NCI-H1417 (cell line): ENCODE results near the gene SPATA9.
"Not testable (repeated sequence)": the region's sequence is repeated elsewhere in the genome, so short reads cannot be mapped to it uniquely, and the experiment has no call there.

Source experiments
- DNase-seq, 3 experiments: peaks; one replicate each; lab custom pipeline; 2025; lab: John Stamatoyannopoulos, UW

Gene SPATA9

GRCh38 chr5:95717439-95717838, 34.6 kb upstream of the SPATA9 start:
- DNase-seq = no peak

DNA sequence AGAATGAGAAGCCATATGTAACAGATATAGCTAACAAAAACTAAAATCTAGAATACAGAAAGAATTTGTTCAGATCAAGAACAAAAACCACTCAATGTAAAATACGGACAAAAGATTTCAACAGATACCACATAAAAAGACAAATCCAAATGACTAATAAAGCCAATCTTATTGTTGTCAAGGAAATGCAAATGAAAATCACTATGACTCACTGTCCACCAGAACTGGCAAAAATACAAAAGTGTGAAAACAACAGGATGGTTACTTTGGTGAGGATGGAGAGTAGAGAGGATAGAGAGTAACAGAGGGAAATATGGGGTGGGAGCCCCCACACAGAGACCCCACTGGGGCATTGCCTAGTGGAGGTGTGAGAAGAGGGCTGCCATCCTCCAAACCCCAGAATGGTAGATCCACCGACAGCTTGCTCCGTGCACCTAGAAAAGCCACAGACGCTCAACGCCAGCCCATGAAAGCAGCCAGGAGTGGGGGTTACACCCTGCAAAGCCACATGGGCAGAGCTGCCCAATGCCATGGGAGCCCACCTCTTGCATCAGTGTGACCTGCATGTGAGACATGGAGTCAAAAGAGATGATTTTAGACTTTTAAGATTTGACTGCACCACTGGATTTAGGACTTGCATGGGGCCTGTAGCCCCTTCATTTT, 33.1 kb upstream of the SPATA9 start:
- no peak for DNase-seq

DNA sequence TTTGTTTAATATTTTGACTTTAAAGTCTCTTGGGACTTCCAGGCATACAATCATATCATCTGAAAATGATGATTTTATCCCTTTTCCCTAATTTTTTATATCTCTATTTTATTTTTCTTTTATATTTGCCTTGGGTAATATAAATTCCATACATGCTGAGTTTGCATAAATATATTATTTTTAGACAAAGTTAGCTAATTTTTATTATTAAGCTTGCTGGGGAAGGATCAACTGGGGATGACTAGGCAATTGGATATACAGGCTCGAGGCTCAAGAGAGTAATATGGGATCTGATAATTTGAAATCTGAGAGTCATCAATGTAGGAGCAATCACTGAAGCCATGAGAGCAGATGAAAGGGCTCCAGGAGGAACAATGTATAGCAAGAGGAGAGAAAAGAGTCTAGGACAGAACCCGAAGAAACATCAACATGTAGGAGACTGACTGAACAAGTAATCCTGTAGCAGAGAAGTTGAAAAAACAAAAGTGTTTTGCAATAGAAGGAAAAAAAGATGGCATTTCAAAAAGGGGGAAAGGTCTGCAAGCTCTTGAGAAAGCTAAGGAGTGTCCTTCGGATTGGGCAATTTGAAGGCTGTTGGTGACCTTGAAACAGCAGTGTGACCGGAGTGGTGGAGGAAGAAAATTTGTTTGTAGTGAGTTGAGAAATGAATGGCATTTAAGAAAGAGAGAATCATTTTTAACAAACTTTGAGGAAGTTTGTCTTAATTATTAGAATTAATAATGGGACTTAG, 31.3 kb upstream of the SPATA9 start:
- DNase-seq = no peak

DNA sequence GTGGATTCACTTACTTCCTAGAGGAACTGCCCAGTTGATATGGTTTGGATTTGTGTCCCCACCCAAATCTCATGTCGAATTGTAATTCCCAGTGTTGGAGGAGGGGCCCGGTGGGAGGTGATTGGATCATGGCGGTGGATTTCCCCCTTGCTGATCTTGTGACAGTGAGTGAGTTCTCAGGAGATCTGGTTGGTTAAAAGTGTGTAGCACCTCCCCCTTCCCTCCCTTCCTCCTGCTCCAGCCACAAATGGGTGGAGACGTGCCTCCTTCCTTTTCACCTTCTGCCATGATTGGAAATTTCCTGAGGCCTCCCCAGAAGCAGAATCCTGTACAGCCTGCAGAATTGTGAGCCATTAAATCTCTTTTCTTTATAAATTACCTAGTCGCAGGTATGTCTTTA, 30.5 kb upstream of the SPATA9 start:
- not testable (repeated sequence) for DNase-seq

- peak in 2 of 3 experiments; percentile 4 to 33 for DNase-seq
These were observed 29.7 kb upstream of the SPATA9 start for GRCh38 chr5:95712347-95712958.

DNA sequence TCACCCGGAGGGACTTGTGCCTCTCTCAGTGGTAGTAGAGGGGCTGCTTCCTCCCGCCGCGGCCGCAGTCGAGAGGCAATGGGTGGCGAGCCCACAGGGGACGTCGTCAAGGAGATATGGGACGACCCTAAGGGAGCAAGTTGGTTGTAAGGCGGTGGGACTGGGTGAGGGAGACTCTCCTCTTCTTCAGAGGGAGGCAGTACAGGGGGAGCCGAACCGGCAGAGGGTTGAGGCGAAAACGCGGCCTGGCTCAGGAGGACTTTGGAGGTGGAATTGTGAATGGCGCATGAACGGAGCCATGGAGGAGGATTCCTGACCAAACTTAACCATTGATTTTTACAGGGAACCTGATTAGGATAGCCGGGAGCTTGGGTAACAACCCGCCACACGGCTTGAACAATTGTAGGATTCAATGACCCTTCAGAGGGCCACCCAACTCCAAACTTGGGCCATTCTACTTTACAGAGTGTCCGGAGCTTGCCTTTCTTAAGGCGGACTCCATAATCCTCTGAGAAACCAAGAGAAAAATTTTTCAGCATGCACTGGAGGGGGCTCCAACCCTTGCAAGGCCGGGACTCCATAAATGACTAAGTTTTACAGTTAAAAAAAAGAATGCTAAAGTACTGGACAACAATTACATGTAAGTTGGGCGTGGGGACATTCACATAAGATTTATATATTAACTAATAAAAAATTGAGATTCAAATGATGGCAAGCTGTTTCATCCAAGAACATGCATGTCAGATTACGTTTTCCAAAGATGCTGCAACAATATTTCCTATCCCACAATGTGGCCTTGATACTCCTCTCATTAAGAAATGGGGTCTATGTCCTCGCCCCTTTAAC, 28.9 kb upstream of the SPATA9 start:
- DNase-seq = no peak

DNA sequence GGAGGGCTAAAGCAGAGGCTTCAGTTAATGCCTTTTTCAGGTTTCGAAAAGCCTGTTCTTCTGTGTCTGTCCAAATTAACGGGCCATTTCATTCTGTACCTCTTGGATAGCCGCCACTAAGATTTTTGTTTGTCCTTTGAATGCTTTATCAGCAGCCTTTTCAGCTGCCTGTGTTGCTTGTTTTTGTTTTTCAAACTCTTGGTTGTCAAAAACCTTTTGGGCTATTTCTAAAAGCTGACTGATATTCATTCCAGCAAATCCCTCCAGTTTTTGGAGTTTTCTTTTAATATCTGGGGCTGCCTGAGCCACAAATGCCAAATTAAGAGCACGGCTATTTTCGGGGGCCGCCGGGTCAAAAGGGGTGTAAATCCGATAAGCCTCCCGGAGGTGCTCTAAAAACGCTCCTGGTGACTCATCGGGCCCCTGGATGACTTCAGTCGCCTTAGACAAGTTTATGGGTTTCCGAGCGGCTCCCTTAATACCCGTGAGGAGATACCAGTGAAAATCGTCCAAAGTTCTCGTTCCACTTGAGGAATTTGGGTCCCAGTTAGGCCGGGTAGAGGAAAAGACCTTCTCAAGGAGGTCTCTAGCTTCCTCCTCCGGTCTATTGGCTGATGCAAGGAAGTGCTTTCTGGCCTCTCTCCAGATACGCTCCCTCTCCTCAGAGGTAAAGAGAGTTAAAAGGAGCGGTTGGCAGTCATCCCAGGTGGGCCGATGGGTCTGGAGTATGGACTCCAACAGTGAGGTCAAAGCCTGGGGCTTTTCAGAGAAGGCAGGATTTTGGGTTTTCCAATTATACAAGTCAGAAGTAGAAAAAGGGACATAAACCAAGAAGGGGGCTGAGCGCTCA, 28.1 kb upstream of the SPATA9 start:
- DNase-seq = not testable (repeated sequence)

GRCh38 chr5:95709967-95710650, 27.3 kb upstream of the SPATA9 start:
- peak in 2 of 3 experiments; percentile 13 to 27 for DNase-seq

GRCh38 chr5:95708876-95709275, 26.1 kb upstream of the SPATA9 start:
- DNase-seq = no peak

DNA sequence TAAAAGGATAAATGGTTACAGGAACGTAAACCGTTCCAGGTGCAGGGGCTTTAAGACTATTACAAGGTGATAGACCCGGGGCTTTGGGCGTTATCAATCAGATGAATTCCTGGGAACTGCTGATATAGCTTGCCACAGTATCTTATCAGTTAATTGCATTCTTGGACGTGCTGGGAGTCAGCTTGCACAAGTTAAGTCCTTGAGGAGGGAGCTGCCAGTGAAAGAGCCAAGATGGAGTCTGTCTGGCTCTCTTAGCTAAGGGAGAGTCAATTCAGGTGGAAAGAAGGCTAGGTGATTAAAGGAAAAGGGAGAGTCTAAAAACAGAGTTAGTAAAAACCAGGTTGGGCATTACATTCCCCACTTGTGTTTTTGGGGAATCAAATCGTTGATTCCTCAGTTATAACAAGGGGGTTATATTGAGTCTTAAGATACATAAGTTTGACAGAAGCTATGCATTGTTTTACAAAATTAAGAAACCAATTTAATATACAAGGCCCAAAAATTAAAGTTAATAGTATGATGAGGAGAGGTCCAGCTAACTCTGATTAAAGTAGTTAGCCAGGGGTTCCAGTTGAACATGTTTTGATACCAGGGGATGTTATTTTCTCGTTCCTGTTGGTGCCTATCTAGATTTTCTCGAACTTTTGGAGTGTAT, 24.9 kb upstream of the SPATA9 start:
- DNase-seq = not testable (repeated sequence)

DNA sequence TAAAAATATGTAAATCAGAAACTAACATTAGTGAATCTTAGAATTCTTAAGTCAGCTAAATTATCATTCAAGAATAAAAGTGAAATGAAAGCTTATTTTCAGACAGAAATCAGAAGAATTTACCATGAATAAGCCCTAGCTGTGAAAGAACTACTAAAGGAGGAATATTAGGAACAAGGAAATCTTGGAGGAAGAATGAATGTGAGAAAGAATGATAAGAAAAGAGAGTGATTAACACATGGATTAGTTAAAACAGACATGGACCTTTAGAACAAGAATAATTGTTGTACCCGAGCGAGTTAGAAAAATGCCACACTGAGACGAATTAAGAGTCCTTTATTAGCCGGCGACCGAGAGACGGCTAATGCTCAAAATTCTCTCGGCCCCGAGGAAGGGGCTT, 24.3 kb upstream of the SPATA9 start:
- DNase-seq = no peak

DNA sequence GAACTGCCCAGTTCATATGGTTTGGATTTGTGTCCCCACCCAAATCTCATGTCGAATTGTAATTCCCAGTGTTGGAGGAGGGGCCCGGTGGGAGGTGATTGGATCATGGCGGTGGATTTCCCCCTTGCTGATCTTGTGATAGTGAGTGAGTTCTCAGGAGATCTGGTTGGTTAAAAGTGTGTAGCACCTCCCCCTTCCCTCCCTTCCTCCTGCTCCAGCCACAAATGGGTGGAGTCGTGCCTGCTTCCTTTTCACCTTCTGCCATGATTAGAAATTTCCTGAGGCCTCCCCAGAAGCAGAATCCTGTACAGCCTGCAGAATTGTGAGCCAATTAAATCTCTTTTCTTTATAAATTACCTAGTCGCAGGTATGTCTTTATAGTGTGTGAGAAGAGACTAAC, 23.4 kb upstream of the SPATA9 start:
- DNase-seq = not testable (repeated sequence)

DNA sequence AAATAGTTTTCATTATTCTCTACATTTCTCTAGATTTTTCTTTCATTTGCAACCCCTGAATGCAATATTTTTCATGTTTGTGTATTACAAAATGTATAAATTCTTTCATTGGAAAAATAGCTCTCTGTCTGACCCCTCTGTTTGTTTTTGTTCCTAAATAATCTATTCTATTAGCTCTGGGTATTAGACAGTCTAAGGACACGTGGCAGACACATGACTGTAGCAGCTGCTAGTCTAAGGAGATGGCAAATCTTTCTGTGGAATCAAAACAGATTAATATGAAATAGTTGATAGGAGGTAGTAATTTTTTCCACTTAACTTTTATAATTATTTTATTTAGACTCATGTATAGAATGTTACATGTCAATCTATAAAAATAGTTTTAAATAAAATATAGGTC, 21.4 kb upstream of the SPATA9 start:
- DNase-seq = no peak

DNA sequence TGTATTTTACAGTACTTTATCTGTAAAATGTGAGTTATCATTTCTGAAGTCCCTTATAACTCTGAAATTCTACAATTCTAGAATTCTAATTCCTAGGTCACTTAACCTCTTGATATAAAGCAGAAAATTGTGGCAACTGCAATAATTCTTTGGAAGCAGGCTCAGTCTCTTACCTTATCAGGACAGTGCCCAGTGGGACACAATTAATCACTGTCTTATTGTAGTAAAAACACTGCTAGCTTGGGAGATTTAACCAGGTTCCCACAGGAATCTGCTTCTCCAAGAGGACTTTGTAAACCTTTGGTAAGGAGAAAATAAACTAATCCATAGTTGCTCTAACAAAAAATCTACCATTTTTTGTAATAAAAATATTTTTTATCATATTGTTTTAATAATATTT, 18.3 kb upstream of the SPATA9 start:
- DNase-seq = peak in 1 of 3 experiments; percentile 2

DNA sequence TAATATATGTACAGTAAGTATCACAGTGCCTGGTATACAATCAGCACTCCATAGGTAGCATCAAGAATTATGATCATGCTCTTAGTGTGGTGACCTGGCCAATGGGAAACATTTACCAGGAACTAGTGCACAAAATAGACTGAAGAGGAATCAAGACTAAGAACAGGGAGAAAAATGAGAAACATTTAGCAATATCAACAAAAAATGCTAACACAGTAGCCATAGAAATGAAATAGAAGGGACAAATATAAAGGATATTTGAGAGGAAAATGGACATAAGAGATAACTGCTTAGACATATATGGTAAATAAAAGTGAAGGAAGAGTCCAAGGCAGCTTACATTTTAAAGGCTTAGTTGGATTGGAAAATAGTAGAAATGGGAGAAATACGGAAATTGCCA, 16.5 kb upstream of the SPATA9 start:
- no peak for DNase-seq

DNA sequence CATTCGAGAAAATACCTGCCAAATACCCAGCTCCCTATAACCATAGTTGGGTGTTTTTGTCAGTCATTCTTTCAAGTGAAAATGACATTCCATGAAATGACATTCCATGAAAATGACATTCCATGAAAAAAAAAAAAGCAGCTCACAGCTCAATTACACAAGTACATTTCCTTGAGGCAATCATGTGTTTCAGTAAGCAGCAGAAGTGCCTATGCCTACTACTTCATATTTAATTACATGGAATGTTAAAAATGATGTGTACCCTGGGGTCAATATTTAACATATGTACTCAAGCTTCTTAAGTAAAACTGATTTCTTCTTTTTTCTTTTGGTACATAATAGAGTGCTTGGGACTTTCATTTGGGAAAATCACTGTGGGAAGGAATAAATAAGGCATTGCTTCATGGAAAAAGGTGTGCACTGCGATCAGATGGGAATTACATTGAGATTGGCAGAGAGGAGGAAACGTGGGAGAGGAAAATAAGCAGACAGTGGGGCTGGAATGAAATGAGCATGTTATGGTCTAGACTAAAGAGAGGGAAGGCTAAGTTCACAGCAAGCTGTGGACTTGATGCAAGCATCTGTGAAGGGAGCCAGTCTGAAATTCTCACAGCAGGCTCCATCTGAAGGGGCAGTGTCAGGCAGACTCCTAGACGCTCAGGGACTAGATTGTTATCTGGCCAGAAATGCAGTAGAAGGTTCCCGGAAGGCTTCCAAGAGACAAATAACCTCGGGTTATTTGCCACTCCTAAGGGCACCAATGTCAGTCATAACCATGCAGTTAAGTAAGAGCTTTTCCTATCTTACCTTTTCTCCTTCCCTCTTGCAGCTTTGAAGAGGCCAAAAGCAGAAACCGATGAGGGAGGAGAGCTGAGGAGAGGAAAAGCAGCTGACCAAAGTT, 15.2 kb upstream of the SPATA9 start:
- peak in 1 of 3 experiments; percentile 1 for DNase-seq

GRCh38 chr5:95690333-95690732, 7.5 kb upstream of the SPATA9 start:
- no peak for DNase-seq

DNA sequence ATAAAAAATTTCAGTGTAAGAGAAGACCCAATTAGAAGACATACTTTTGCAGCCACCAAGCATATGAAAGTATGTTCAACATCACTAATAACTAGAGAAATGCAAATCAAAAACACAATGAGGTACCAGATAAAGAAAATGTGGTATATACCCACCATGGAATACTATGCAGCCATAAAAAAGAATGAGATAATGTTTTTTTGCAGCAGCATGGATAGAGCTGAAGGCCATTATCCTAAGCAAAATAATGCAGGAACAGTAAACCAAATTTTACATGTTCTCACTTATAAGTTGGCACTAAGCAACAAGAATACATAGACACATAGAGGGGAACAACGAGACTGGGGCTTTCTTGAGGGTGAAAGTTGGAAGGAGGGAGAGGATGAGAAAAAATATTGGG, 6.9 kb upstream of the SPATA9 start:
- DNase-seq = no peak

GRCh38 chr5:95686651-95687050, 3.9 kb upstream of the SPATA9 start:
- DNase-seq = no peak
